Right lobe of liver (tissue), 6 donors: ENCODE results near the gene GALNT12. TPM values are rescaled to one million over a fixed set of nuclear protein-coding genes. Genes with fewer than 3 reads are reported as not detected.

ENCODE experiments used
- ATAC-seq, 4 donors: fragments of 200-7000 bp; cut with Tn5 transposase; one replicate each; pipeline ENCODE4 v1.9.1; 2020; ENCODE audit warnings: mild to moderate bottlenecking in 4 of 4, moderate library complexity in 4 of 4
- DNase-seq, 3 donors: peaks; one replicate each; pipeline ENCODE4 v3.0.0-alpha.2; 2020
- H3K27ac ChIP-seq, 3 donors: fragments of 200-600 bp; one replicate each; pipeline ENCODE4 v1.8.0; 2022
- H3K27me3 ChIP-seq, 2 donors: fragments of 200-600 bp; one replicate each; pipeline ENCODE4 v1.8.0; 2022
- H3K36me3 ChIP-seq, 4 donors: fragments of 200-600 bp; sonication (generic) in 1 of 4; one replicate each; pipeline versions ENCODE4 v1.5.1 to v1.8.0; 2017 to 2022; ENCODE audit warnings: control low read depth in 1 of 4
- H3K4me1 ChIP-seq, 4 donors: fragments of 200-600 bp; sonication (generic) in 1 of 4; one replicate each; pipeline versions ENCODE4 v1.5.1 to v1.8.0; 2017 to 2022; ENCODE audit warnings: control low read depth in 1 of 4
- H3K4me3 ChIP-seq, 3 donors: fragments of 200-600 bp; one replicate each; pipeline ENCODE4 v1.8.0; 2022
- H3K9me3 ChIP-seq, 4 donors: fragments of 200-600 bp; sonication (generic) in 1 of 4; one replicate each; pipeline versions ENCODE4 v1.5.1 to v1.8.0; 2017 to 2022; ENCODE audit warnings: control low read depth in 1 of 4
- CTCF ChIP-seq, 4 donors: fragments of 200-600 bp in 3 of 4; fragments of 450-650 bp in 1 of 4; IDR thresholded peaks; one replicate each; pipeline versions ENCODE4 v1.5.1 to v1.8.0; 2016 to 2022; ENCODE audit warnings: antibody characterized with exemption in 4 of 4, mild to moderate bottlenecking in 2 of 4
- POLR2A ChIP-seq: fragments of 450-650 bp; IDR thresholded peaks from one replicate; pipeline ENCODE4 v1.6.1; 2017; ENCODE audit warnings: antibody characterized with exemption, mild to moderate bottlenecking
- WGBS: methylation state at CpG from one replicate; pipeline ENCODE4 v1.1.6; 2018; ENCODE audit warnings: low coverage, low lambda C conversion rate; ENCODE audit not compliant: insufficient coverage; ENCODE audit errors: missing lambda C conversion rate; 5-methylcytosine and 5-hydroxymethylcytosine counted together
- intact Hi-C, 2 donors: fragments of 100-400 bp; cut with DNase I; formaldehyde crosslinking; loops; one replicate each; pipeline versions ENCODE4 v1.11.2 to v1.14.1; 2022
- total RNA-seq, 6 experiments: library from RNA; depleted of rRNA in 2 of 6; stranded (reverse); fragments of >200 nt in 2 of 6; fragmentation: NEBNext Ultra II Directional in 3 of 6; extraction: Animal tissue kit (Norgen Biotek cat#: 25700) in 3 of 6; gene quantifications; one replicate each; pipeline versions ENCODE4 v1.1.0 to v1.2.4, GENCODE V29; 2016 to 2023
- donor health status: DM: no; HTN: yes; CAD: no.
- donor health status: DM: no; HTN: no; CAD: no.
- donor health status: DM: no; HTN: no; CAD: no.
- donor health status: DM: no; HTN: yes; CAD: no.
- donor health status: DM: no; HTN: yes; CAD: no.

Gene GALNT12
- total RNA-seq, 6 experiments from 2014 or later = 0.06 to 1.1 (median 0.30) TPM; not detected in 1

GRCh38 chr9:98823666-98824334 lies 16.3 kb downstream of the GALNT12 start:
- no peaks in the 10 kb centered on the region for H3K27me3 ChIP-seq
- H3K27ac ChIP-seq = no peak overlapping the region
- no peak for TF ChIP-seq CTCF (IDR thresholded peaks at IDR 0.05)
- TF ChIP-seq POLR2A = no peak
- H3K4me1 ChIP-seq = no peaks in the 10 kb centered on the region
- intact Hi-C loops = no loop called here
- H3K36me3 ChIP-seq = no peaks in the 10 kb centered on the region
- H3K4me3 ChIP-seq = no peak overlapping the region
- no CpG with 5 or more reads among the region's 3 CpGs for WGBS
- DNase-seq (no peak), ATAC-seq (no peak)
- no peaks in the 10 kb centered on the region for H3K9me3 ChIP-seq

- TF ChIP-seq POLR2A (no peak), CTCF (IDR thresholded peaks at IDR 0.05) (no peak)
- no peaks in the 10 kb centered on the region for H3K36me3 ChIP-seq
- WGBS = 77% methylated on average over 3 of the region's 3 CpGs
Measured at GRCh38 chr9:98825414-98825813, 17.9 kb downstream of the GALNT12 start.

GRCh38 chr9:98826716-98827115 lies 19.2 kb downstream of the GALNT12 start:
- WGBS = 90% methylated on average over 2 of the region's 20 CpGs
- intact Hi-C loops = no loop called here
- ATAC-seq (no peak), DNase-seq (no peak)
- H3K27ac ChIP-seq = no peak overlapping the region
- no peak overlapping the region for H3K4me3 ChIP-seq
- no peak for TF ChIP-seq CTCF (IDR thresholded peaks at IDR 0.05)
- no peaks in the 10 kb centered on the region for H3K27me3 ChIP-seq
- H3K9me3 ChIP-seq = no peaks in the 10 kb centered on the region
- H3K36me3 ChIP-seq = no peaks in the 10 kb centered on the region
- H3K4me1 ChIP-seq = no peaks in the 10 kb centered on the region

More at GRCh38 chr9:98825414-98825813, 17.9 kb downstream of the GALNT12 start:
- H3K4me1 ChIP-seq = no peaks in the 10 kb centered on the region
- no peak overlapping the region for H3K4me3 ChIP-seq
- DNase-seq = no peak
- ATAC-seq = no peak
- H3K9me3 ChIP-seq = no peaks in the 10 kb centered on the region
- intact Hi-C loops = no loop called here
- H3K27me3 ChIP-seq = no peaks in the 10 kb centered on the region
- no peak overlapping the region for H3K27ac ChIP-seq

- DNase-seq (no peak), ATAC-seq (no peak)
- H3K4me3 ChIP-seq = no peak overlapping the region
- WGBS = 48% methylated on average over 5 of the region's 5 CpGs
- H3K27ac ChIP-seq = no peak overlapping the region
- no peaks in the 10 kb centered on the region for H3K27me3 ChIP-seq
- no peaks in the 10 kb centered on the region for H3K36me3 ChIP-seq
- no peaks in the 10 kb centered on the region for H3K9me3 ChIP-seq
- H3K4me1 ChIP-seq = no peaks in the 10 kb centered on the region
- TF ChIP-seq CTCF (IDR thresholded peaks at IDR 0.05) = no peak
- TF ChIP-seq POLR2A = no peak
- intact Hi-C loops = no loop called here
Measured at GRCh38 chr9:98829766-98830165, 22.3 kb downstream of the GALNT12 start.
